Activated naive CD8-positive, alpha-beta T cell treated with anti-CD3 and anti-CD28 coated beads, Interleukin-2, amount 50 U/mL, for 24 hours (primary cell): ENCODE measurements around the gene ACE2.
A peak's percentile ranks its signal among the peaks of the same experiment; 100 is the strongest.

Experiments
- ATAC-seq: fragments of 150-1000 bp; cut with Tn5 transposase; one replicate; pipeline ENCODE4 v1.10.0; 2021
- DNase-seq: peaks from one replicate; pipeline ENCODE4 v3.0.0; 2021
- H3K27ac Mint-ChIP-seq: one replicate; pipeline ENCODE4 v1.8.0; 2021; ENCODE audit warnings: mild to moderate bottlenecking, mixed read lengths
- H3K27me3 Mint-ChIP-seq: one replicate; pipeline ENCODE4 v1.8.0; 2021; ENCODE audit warnings: mixed read lengths
- H3K36me3 Mint-ChIP-seq: one replicate; pipeline ENCODE4 v1.8.0; 2021; ENCODE audit warnings: low read depth, mixed read lengths
- H3K4me1 Mint-ChIP-seq: one replicate; pipeline ENCODE4 v1.8.0; 2021; ENCODE audit warnings: mixed read lengths
- H3K4me3 Mint-ChIP-seq: one replicate; pipeline ENCODE4 v1.8.0; 2021; ENCODE audit warnings: mild to moderate bottlenecking, moderate library complexity, mixed read lengths
- H3K9me3 Mint-ChIP-seq: one replicate; pipeline ENCODE4 v1.8.0; 2021; ENCODE audit warnings: mixed read lengths

The ACE2 gene

GRCh38 chrX:15602761-15603160 is 2.0 kb upstream of the ACE2 start:
- Mint-ChIP-seq H3K4me1 (no peaks in the 10 kb centered on the region), H3K27ac (no peak overlapping the region), H3K27me3 (no peaks in the 10 kb centered on the region), H3K4me3 (no peak overlapping the region), H3K9me3 (no peaks in the 10 kb centered on the region), H3K36me3 (no peaks in the 10 kb centered on the region)
- DNase-seq (no peak), ATAC-seq (no peak)

- H3K4me3 Mint-ChIP-seq, result no peak overlapping the region
- no peaks in the 10 kb centered on the region for H3K4me1 Mint-ChIP-seq
- H3K9me3 Mint-ChIP-seq, result no peaks in the 10 kb centered on the region
- H3K27ac Mint-ChIP-seq, result no peak overlapping the region
- DNase-seq, result no peak
- no peaks in the 10 kb centered on the region for H3K27me3 Mint-ChIP-seq
- ATAC-seq, result no peak
- H3K36me3 Mint-ChIP-seq, result no peaks in the 10 kb centered on the region
These were observed 1.2 kb upstream of the ACE2 start for GRCh38 chrX:15601932-15602331.

DNA sequence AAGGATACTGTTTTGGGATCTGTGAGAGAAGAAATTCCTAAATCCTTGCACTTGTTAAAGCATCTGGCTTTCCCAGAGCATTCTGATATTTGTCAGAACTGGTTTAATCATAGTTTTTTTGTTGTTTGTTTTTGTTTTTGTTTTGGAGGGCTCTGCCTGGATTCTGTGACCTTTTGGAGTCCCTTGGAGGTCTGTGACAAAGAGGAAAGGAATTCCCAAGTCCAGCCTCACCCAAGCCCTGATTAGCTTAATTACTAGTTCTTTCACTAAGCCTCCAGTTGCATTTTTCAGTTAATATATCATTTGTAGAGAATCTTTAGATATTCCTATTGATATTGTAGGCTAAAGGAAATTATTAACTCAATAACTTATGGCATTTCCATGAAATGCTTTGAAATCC is 711 bp downstream of the ACE2 start:
- H3K4me3 Mint-ChIP-seq, result no peak overlapping the region
- DNase-seq (no peak), ATAC-seq (no peak)
- no peaks in the 10 kb centered on the region for H3K9me3 Mint-ChIP-seq
- no peaks in the 10 kb centered on the region for H3K36me3 Mint-ChIP-seq
- H3K27ac Mint-ChIP-seq, result no peak overlapping the region
- no peaks in the 10 kb centered on the region for H3K4me1 Mint-ChIP-seq
- no peaks in the 10 kb centered on the region for H3K27me3 Mint-ChIP-seq

GRCh38 chrX:15599461-15599860 is 1.3 kb downstream of the ACE2 start:
- no peak overlapping the region for H3K27ac Mint-ChIP-seq
- no peak overlapping the region for H3K4me3 Mint-ChIP-seq
- no peaks in the 10 kb centered on the region for H3K27me3 Mint-ChIP-seq
- DNase-seq, result no peak
- ATAC-seq, result no peak
- no peaks in the 10 kb centered on the region for H3K4me1 Mint-ChIP-seq
- no peaks in the 10 kb centered on the region for H3K9me3 Mint-ChIP-seq
- no peaks in the 10 kb centered on the region for H3K36me3 Mint-ChIP-seq

- ATAC-seq, result no peak
- Mint-ChIP-seq H3K36me3 (no peaks in the 10 kb centered on the region), H3K4me3 (no peak overlapping the region), H3K9me3 (no peaks in the 10 kb centered on the region), H3K27me3 (peaks cover 5% of the 10 kb centered on the region), H3K27ac (no peak overlapping the region), H3K4me1 (no peaks in the 10 kb centered on the region)
- DNase-seq, result no peak
These were observed 2.7 kb downstream of the ACE2 start for GRCh38 chrX:15598026-15598425.

DNA sequence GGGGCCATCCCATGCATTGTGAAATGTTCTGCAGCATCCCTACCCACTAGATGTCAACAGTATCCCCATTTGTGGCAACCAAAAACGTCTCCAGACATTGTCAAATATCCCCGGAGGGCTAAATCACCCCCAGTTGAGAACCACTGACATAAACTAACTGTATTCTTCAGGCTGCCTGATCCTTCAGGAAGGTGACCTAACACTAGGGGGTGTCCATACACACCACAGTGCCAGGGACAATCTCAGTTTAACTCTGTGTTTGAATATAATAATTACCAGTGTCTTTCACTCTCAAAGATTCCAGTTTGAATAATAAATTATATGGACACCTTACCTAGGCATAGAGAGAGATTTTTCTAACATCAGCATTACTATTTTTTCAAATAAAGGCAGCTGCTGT is 6.4 kb downstream of the ACE2 start:
- no peak overlapping the region for H3K27ac Mint-ChIP-seq
- H3K4me3 Mint-ChIP-seq, result no peak overlapping the region
- ATAC-seq (no peak), DNase-seq (no peak)
- H3K9me3 Mint-ChIP-seq, result no peaks in the 10 kb centered on the region
- H3K4me1 Mint-ChIP-seq, result no peaks in the 10 kb centered on the region
- no peaks in the 10 kb centered on the region for H3K36me3 Mint-ChIP-seq
- peaks cover 6% of the 10 kb centered on the region for H3K27me3 Mint-ChIP-seq

- no peaks in the 10 kb centered on the region for H3K4me1 Mint-ChIP-seq
- DNase-seq, result no peak
- H3K27ac Mint-ChIP-seq, result no peak overlapping the region
- ATAC-seq, result no peak
- no peaks in the 10 kb centered on the region for H3K36me3 Mint-ChIP-seq
- H3K9me3 Mint-ChIP-seq, result no peaks in the 10 kb centered on the region
- H3K27me3 Mint-ChIP-seq, result peaks cover 1% of the 10 kb centered on the region
- H3K4me3 Mint-ChIP-seq, result no peak overlapping the region
These were observed 20.7 kb downstream of the ACE2 start for GRCh38 chrX:15579778-15580747.

GRCh38 chrX:15576019-15576418 is 24.7 kb downstream of the ACE2 start:
- Mint-ChIP-seq H3K36me3 (no peaks in the 10 kb centered on the region), H3K4me1 (no peaks in the 10 kb centered on the region), H3K9me3 (no peaks in the 10 kb centered on the region), H3K27ac (no peak overlapping the region), H3K27me3 (peaks cover 3% of the 10 kb centered on the region), H3K4me3 (no peak overlapping the region)
- no peak for DNase-seq
- ATAC-seq, result no peak

DNA sequence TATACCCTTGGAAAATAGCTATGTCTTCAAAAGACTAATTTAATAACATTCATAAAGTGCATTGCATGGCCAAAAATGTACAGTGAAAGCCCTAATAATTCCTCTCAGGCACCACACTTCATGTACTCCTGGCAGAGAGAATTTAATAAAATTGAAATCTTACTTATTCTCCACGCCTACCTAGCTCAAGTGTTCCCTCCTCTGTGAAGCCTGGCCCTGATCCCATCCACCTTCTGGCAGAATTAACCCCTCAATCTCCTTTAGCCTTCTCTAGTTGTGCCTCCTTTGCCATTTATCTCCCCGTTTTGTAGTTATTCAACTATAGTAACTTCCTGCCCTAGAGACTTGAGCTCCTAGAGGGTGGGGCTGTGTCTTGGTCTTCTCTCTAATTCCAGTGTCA is 26.7 kb downstream of the ACE2 start:
- Mint-ChIP-seq H3K4me1 (no peaks in the 10 kb centered on the region), H3K4me3 (no peak overlapping the region), H3K36me3 (no peaks in the 10 kb centered on the region), H3K27ac (no peak overlapping the region), H3K27me3 (peaks cover 3% of the 10 kb centered on the region), H3K9me3 (no peaks in the 10 kb centered on the region)
- no peak for DNase-seq
- no peak for ATAC-seq

DNA sequence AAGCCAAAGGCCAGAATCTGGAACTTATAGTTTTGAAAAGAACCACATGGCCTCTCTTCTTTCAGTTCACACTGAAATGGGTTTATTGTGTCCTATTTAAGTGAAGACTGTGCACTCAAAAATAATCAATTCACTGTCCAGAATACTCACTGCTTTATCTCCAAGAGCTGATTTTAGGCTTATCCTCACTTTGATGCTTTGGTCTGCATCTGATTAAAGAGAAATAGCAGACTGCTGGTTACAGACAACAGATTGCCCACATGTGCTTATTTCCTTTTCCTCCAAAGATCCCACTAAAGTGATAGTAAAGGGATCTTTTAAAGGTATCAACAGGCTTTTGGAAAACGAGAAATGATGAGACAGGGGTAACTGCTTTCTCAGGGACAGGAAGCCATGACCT is 30.6 kb downstream of the ACE2 start:
- no peaks in the 10 kb centered on the region for H3K36me3 Mint-ChIP-seq
- no peaks in the 10 kb centered on the region for H3K9me3 Mint-ChIP-seq
- no peak for ATAC-seq
- no peak overlapping the region for H3K27ac Mint-ChIP-seq
- no peak for DNase-seq
- no peak overlapping the region for H3K4me3 Mint-ChIP-seq
- peaks cover 4% of the 10 kb centered on the region for H3K27me3 Mint-ChIP-seq
- no peaks in the 10 kb centered on the region for H3K4me1 Mint-ChIP-seq

DNA sequence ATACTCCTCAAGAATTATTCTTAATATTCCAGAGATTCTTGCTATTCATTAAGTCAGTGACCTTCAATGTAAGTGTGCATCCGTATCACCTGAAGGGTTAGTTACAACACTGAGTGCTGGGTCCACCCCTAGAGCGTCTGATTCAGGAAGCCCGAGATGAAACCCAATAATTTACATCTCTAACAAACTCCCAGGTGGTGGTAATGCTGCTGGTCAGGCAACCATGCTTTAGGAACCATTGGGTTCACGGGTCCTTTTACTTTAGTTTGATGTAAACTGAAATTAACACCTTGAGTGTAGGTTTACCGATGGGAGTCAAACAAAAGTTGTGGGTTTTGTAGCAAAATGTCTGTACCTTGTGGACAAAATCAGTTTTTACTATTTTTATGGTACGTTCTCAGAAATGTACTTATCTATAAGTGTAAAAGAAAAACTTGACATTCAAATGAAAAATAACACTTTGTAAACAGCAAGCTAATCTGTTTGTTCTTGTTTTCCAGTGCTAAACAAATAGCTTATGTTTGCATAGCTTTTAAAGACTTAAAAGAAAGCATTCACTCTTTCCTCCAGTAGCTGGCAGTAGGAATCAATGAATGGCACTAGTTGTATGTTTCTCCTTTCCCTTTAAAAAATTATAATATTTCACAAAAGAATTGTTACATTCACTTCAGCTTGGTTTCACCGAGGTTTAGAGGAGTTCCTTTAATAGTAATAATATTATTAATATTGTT is 32.7 kb downstream of the ACE2 start:
- no peaks in the 10 kb centered on the region for H3K36me3 Mint-ChIP-seq
- no peaks in the 10 kb centered on the region for H3K4me1 Mint-ChIP-seq
- no peak overlapping the region for H3K4me3 Mint-ChIP-seq
- ATAC-seq (no peak), DNase-seq (no peak)
- no peak overlapping the region for H3K27ac Mint-ChIP-seq
- H3K9me3 Mint-ChIP-seq, result no peaks in the 10 kb centered on the region
- peaks cover 5% of the 10 kb centered on the region for H3K27me3 Mint-ChIP-seq

DNA sequence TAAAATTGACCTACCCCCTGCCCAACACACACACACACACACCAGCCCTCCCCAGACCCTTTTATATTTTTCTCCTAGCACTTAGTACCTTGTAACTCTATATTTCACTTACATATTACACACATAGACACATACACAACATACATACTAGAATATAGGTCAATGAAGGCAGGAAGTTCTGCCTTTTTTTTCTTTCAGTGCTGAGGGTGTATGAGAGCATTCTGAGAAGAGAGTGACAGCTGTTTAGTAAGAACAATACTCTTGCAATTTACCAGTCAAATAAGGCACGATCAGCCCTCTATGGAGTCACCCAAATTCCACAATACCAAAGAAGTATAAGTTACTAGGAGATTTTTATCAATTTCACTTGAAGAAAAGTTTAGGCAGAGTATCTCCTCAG is 33.5 kb downstream of the ACE2 start:
- Mint-ChIP-seq H3K27ac (peak overlapping the region; percentile 67), H3K4me1 (no peaks in the 10 kb centered on the region)

GRCh38 chrX:15566244-15566643 is 34.5 kb downstream of the ACE2 start:
- H3K27me3 Mint-ChIP-seq, result peaks cover 5% of the 10 kb centered on the region
- no peak overlapping the region for H3K4me3 Mint-ChIP-seq
- no peaks in the 10 kb centered on the region for H3K4me1 Mint-ChIP-seq
- H3K9me3 Mint-ChIP-seq, result no peaks in the 10 kb centered on the region
- H3K36me3 Mint-ChIP-seq, result no peaks in the 10 kb centered on the region
- DNase-seq, result no peak
- no peak for ATAC-seq
- H3K27ac Mint-ChIP-seq, result no peak overlapping the region

More for the DNA sequence above, 33.5 kb downstream of the ACE2 start:
- Mint-ChIP-seq H3K4me3 (no peak overlapping the region), H3K36me3 (no peaks in the 10 kb centered on the region), H3K9me3 (no peaks in the 10 kb centered on the region), H3K27me3 (peaks cover 5% of the 10 kb centered on the region)
- ATAC-seq (no peak), DNase-seq (no peak)

- H3K4me1 Mint-ChIP-seq, result no peaks in the 10 kb centered on the region
- DNase-seq (peak; percentile 5), ATAC-seq (peak; percentile 40)
- H3K27me3 Mint-ChIP-seq, result peaks cover 5% of the 10 kb centered on the region
- no peaks in the 10 kb centered on the region for H3K36me3 Mint-ChIP-seq
- no peak overlapping the region for H3K4me3 Mint-ChIP-seq
- no peaks in the 10 kb centered on the region for H3K9me3 Mint-ChIP-seq
- H3K27ac Mint-ChIP-seq, result no peak overlapping the region
These were observed 35.7 kb downstream of the ACE2 start for GRCh38 chrX:15564981-15565579.

- no peak overlapping the region for H3K4me3 Mint-ChIP-seq
- H3K27me3 Mint-ChIP-seq, result peaks cover 5% of the 10 kb centered on the region
- DNase-seq (no peak), ATAC-seq (no peak)
- no peaks in the 10 kb centered on the region for H3K9me3 Mint-ChIP-seq
- no peaks in the 10 kb centered on the region for H3K4me1 Mint-ChIP-seq
- no peaks in the 10 kb centered on the region for H3K36me3 Mint-ChIP-seq
- no peak overlapping the region for H3K27ac Mint-ChIP-seq
These were observed 37.7 kb downstream of the ACE2 start for GRCh38 chrX:15563056-15563455.
